DOHH2 (cell line): Measurements from ENCODE around the gene TXNDC9.

Experiments used
- H3F3A ChIP-seq: fragments of 200-600 bp; sonication (generic), shearing (Covaris generic); 2 replicates; pipeline ENCODE4 v1.6.0; 2016; ENCODE audit warnings: antibody characterized with exemption, mild to moderate bottlenecking; ENCODE audit not compliant: control insufficient read depth, insufficient read depth
- H3K27ac ChIP-seq: fragments of 200-600 bp; sonication (generic); 2 replicates; pipeline ENCODE4 v1.5.1; 2014; ENCODE audit warnings: low read depth, mild to moderate bottlenecking, low read length, moderate library complexity
- H3K27me3 ChIP-seq: fragments of 200-600 bp; sonication (generic); 2 replicates; pipeline ENCODE4 v1.6.1; 2014; ENCODE audit warnings: mild to moderate bottlenecking, low read length, mixed read lengths; ENCODE audit not compliant: control insufficient read depth
- H3K36me3 ChIP-seq: fragments of 200-600 bp; sonication (generic); 2 replicates; pipeline ENCODE4 v1.6.1; 2014; ENCODE audit warnings: mild to moderate bottlenecking, low read length, moderate library complexity, mixed read lengths; ENCODE audit not compliant: control insufficient read depth
- H3K4me1 ChIP-seq: fragments of 200-600 bp; sonication (generic); 2 replicates; pipeline ENCODE4 v1.6.1; 2014; ENCODE audit warnings: mild to moderate bottlenecking, low read length, mixed read lengths; ENCODE audit not compliant: control insufficient read depth
- H3K4me2 ChIP-seq: fragments of 200-600 bp; sonication (generic); 2 replicates; pipeline ENCODE4 v1.6.0; 2014; ENCODE audit warnings: mild to moderate bottlenecking, low read length, moderate library complexity
- H3K4me3 ChIP-seq: fragments of 200-600 bp; sonication (generic); 2 replicates; pipeline ENCODE4 v1.5.1; 2014; ENCODE audit warnings: mild to moderate bottlenecking, low read length, mixed read lengths
- H3K79me2 ChIP-seq: fragments of 200-600 bp; sonication (generic); 2 replicates; pipeline ENCODE4 v1.6.1; 2014; ENCODE audit warnings: mild to moderate bottlenecking, low read length, mixed read lengths; ENCODE audit not compliant: control insufficient read depth
- H3K9me2 ChIP-seq: fragments of 200-600 bp; sonication (generic); replicated peaks from 2 replicates; pipeline ENCODE4 v1.6.1; 2014; ENCODE audit warnings: mild to moderate bottlenecking, low read length, mixed read lengths; ENCODE audit not compliant: control insufficient read depth
- H3K9me3 ChIP-seq: fragments of 200-600 bp; sonication (generic); 2 replicates; pipeline ENCODE4 v1.6.1; 2014; ENCODE audit warnings: antibody characterized with exemption, low read length, mixed read lengths; ENCODE audit not compliant: control insufficient read depth, insufficient read depth
- H4K20me1 ChIP-seq: fragments of 200-600 bp; sonication (generic); 2 replicates; pipeline ENCODE4 v1.6.0; 2014; ENCODE audit warnings: low read depth, mild to moderate bottlenecking, antibody characterized with exemption, low read length, moderate library complexity; ENCODE audit not compliant: control insufficient read depth, insufficient read depth
- CTCF ChIP-seq: fragments of 200-600 bp; sonication (generic); IDR thresholded peaks from one replicate; pipeline ENCODE4 v1.5.1; 2014; ENCODE audit warnings: antibody characterized with exemption, mild to moderate bottlenecking, low read depth, low read length; ENCODE audit not compliant: poor library complexity, severe bottlenecking
- EZH2phosphoT487 ChIP-seq: fragments of 200-600 bp; sonication (generic); IDR thresholded peaks from 2 replicates; pipeline ENCODE4 v1.6.1; 2017; ENCODE audit warnings: borderline replicate concordance, mild to moderate bottlenecking, antibody characterized with exemption, low read length, moderate library complexity, mixed read lengths

The TXNDC9 gene

GRCh38 chr2:99335911-99336803, at the start of gene TXNDC9:
Gene TXNDC9 (minus strand): TSS chr2:99336333. CDS start chr2:99333210, 3,123 bp downstream.
- Histone ChIP-seq H3K9me2 (no peaks in the 10 kb centered on the region), H3K9me3 (no peaks in the 10 kb centered on the region), H3K79me2 (peaks cover 87% of the 10 kb centered on the region), H4K20me1 (peaks cover 20% of the 10 kb centered on the region), H3F3A (peaks cover 6% of the 10 kb centered on the region), H3K4me3 (peak within 1 kb of the TSS; percentile 83), H3K4me2 (peak within 1 kb of the TSS; percentile 85), H3K27ac (peak within 1 kb of the TSS; percentile 75), H3K36me3 (peaks cover 29% of the 10 kb centered on the region), H3K4me1 (peaks cover 47% of the 10 kb centered on the region), H3K27me3 (no peaks in the 10 kb centered on the region)
- TF ChIP-seq EZH2phosphoT487, result no peak
- no peak for TF ChIP-seq CTCF

GRCh38 chr2:99382143-99382542, 46.0 kb upstream of the TXNDC9 start:
- no peaks in the 10 kb centered on the region for H3K9me2 ChIP-seq
- no peaks in the 10 kb centered on the region for H3K27me3 ChIP-seq
- H3K79me2 ChIP-seq, result no peaks in the 10 kb centered on the region; the same call in 1 of the 2 replicates
- H3K4me3 ChIP-seq, result no peak overlapping the region
- H3K36me3 ChIP-seq, result peaks cover 82% of the 10 kb centered on the region
- no peaks in the 10 kb centered on the region for H3K4me1 ChIP-seq
- TF ChIP-seq CTCF (no peak), EZH2phosphoT487 (no peak)
- no peaks in the 10 kb centered on the region for H3K9me3 ChIP-seq
- no peak overlapping the region for H3K27ac ChIP-seq
- H4K20me1 ChIP-seq, result no peaks in the 10 kb centered on the region
- H3K4me2 ChIP-seq, result no peak overlapping the region
- H3F3A ChIP-seq, result peaks cover 9% of the 10 kb centered on the region; the same call in 1 of the 2 replicates

- Histone ChIP-seq H3K79me2 (no peaks in the 10 kb centered on the region; the same call in 1 of the 2 replicates), H3K4me3 (no peak overlapping the region), H3K27ac (no peak overlapping the region), H4K20me1 (no peaks in the 10 kb centered on the region), H3K4me1 (no peaks in the 10 kb centered on the region), H3K9me3 (no peaks in the 10 kb centered on the region), H3F3A (peaks cover 9% of the 10 kb centered on the region; the same call in 1 of the 2 replicates), H3K27me3 (no peaks in the 10 kb centered on the region), H3K4me2 (no peak overlapping the region), H3K9me2 (no peaks in the 10 kb centered on the region), H3K36me3 (peaks cover 88% of the 10 kb centered on the region)
- no peak for TF ChIP-seq CTCF
- TF ChIP-seq EZH2phosphoT487, result no peak
Observed at GRCh38 chr2:99380376-99381010, 44.4 kb upstream of the TXNDC9 start.
